Activated CD4-positive, alpha-beta T cell treated with anti-CD3 and anti-CD28 coated beads for 1 hour (primary cell): ENCODE results near the gene DAGLB.
"Not testable (repeated sequence)": the region's sequence is repeated elsewhere in the genome, so short reads cannot be mapped to it uniquely, and the experiment has no call there.

Source experiments
- DNase-seq: peaks from one replicate; pipeline ENCODE4 v3.0.0-alpha.2; 2020

DAGLB gene

GRCh38 chr7:6395898-6396595, 51.7 kb downstream of the DAGLB start:
- no peak for DNase-seq

- no peak for DNase-seq
These were observed 53.6 kb downstream of the DAGLB start for GRCh38 chr7:6394114-6394513.

- no peak for DNase-seq
These were observed 54.1 kb downstream of the DAGLB start for GRCh38 chr7:6393667-6394056.

GRCh38 chr7:6392712-6393666, 54.8 kb downstream of the DAGLB start:
- DNase-seq: no peak

- DNase-seq: no peak
These were observed 58.0 kb downstream of the DAGLB start for GRCh38 chr7:6389728-6390127.

- DNase-seq: no peak
These were observed 59.9 kb downstream of the DAGLB start for GRCh38 chr7:6387734-6388294.

- no peak for DNase-seq
These were observed 61.0 kb downstream of the DAGLB start for GRCh38 chr7:6386779-6387178.

- no peak for DNase-seq
These were observed 61.7 kb downstream of the DAGLB start for GRCh38 chr7:6385909-6386560.

- no peak for DNase-seq
These were observed 62.5 kb downstream of the DAGLB start for GRCh38 chr7:6385110-6385781.

GRCh38 chr7:6384327-6384726, 63.4 kb downstream of the DAGLB start:
- DNase-seq: no peak

- DNase-seq: no peak
These were observed 64.9 kb downstream of the DAGLB start for GRCh38 chr7:6382817-6383216.

- DNase-seq: not testable (repeated sequence)
These were observed 65.9 kb downstream of the DAGLB start for GRCh38 chr7:6381846-6382245.

- DNase-seq: no peak
These were observed 67.3 kb downstream of the DAGLB start for GRCh38 chr7:6380310-6381095.

- no peak for DNase-seq
These were observed 67.9 kb downstream of the DAGLB start for GRCh38 chr7:6379886-6380285.

GRCh38 chr7:6378556-6378955, 69.2 kb downstream of the DAGLB start:
- DNase-seq: not testable (repeated sequence)

- no peak for DNase-seq
These were observed 70.9 kb downstream of the DAGLB start for GRCh38 chr7:6376820-6377219.

- no peak for DNase-seq
These were observed 72.2 kb downstream of the DAGLB start for GRCh38 chr7:6375348-6376101.

GRCh38 chr7:6367701-6368211, 80.0 kb downstream of the DAGLB start:
- no peak for DNase-seq

- DNase-seq: no peak
These were observed 82.3 kb downstream of the DAGLB start for GRCh38 chr7:6365451-6365850.

- no peak for DNase-seq
These were observed 86.9 kb downstream of the DAGLB start for GRCh38 chr7:6360841-6361240.

GRCh38 chr7:6359734-6360133, 88.0 kb downstream of the DAGLB start:
- no peak for DNase-seq
